Neural progenitor cell (in vitro differentiated cells): Measurements from ENCODE around the gene ZNF174.

Experiments
- CTCF ChIP-seq: fragments of 200-600 bp; sonication (generic); IDR thresholded peaks from 2 replicates; pipeline ENCODE4 v1.5.1; 2017; ENCODE audit warnings: antibody characterized with exemption, mild to moderate bottlenecking
- EZH2 ChIP-seq: fragments of 200-600 bp; sonication (generic); IDR thresholded peaks from 2 replicates; pipeline ENCODE4 v1.6.1; 2017; ENCODE audit warnings: antibody characterized with exemption, mild to moderate bottlenecking, moderate library complexity
- EZH2phosphoT487 ChIP-seq: fragments of 200-600 bp; sonication (generic); IDR thresholded peaks from 2 replicates; pipeline ENCODE4 v1.6.1; 2017; ENCODE audit warnings: antibody characterized with exemption

- TF ChIP-seq CTCF (no peak), EZH2 (no peak), EZH2phosphoT487 (no peak)
Observed at GRCh38 chr16:3389663-3390338, 11.2 kb upstream of the ZNF174 start.
